ENCODE data around the gene ETV3L.

The ETV3L gene

GRCh38 chr1:157095091-157095490, 4.5 kb downstream of the ETV3L start:
- no peak for DNase-seq (ENCODE audit: low read depth)
- TF ChIP-seq CTCF (conservative IDR thresholded peaks at IDR 0.05; ENCODE audit: control insufficient read depth, insufficient read depth, low read depth, low read length) = no peak
- H3K4me3 ChIP-seq (ENCODE audit: control insufficient read depth, low read depth, low read length) = no peak overlapping the region

- DNase-seq (ENCODE audit: low read depth) = peak; percentile 65
- TF ChIP-seq CTCF (conservative IDR thresholded peaks at IDR 0.05; ENCODE audit: control insufficient read depth, insufficient read depth, low read depth, low read length) = no peak
- H3K4me3 ChIP-seq (ENCODE audit: control insufficient read depth, low read depth, low read length) = no peak overlapping the region
These were observed 6.8 kb downstream of the ETV3L start for GRCh38 chr1:157092831-157093230.

GRCh38 chr1:157091668-157092273, 7.8 kb downstream of the ETV3L start:
- TF ChIP-seq CTCF (conservative IDR thresholded peaks at IDR 0.05; ENCODE audit: control insufficient read depth, insufficient read depth, low read depth, low read length) = no peak
- no peak overlapping the region for H3K4me3 ChIP-seq (ENCODE audit: control insufficient read depth, low read depth, low read length)
- no peak for DNase-seq (ENCODE audit: low read depth)

GRCh38 chr1:157091186-157091585, 8.4 kb downstream of the ETV3L start:
- no peak for TF ChIP-seq CTCF (conservative IDR thresholded peaks at IDR 0.05; ENCODE audit: control insufficient read depth, insufficient read depth, low read depth, low read length)
- H3K4me3 ChIP-seq (ENCODE audit: control insufficient read depth, low read depth, low read length) = no peak overlapping the region
- DNase-seq (ENCODE audit: low read depth) = no peak

GRCh38 chr1:157090771-157091170, 8.8 kb downstream of the ETV3L start:
- no peak overlapping the region for H3K4me3 ChIP-seq (ENCODE audit: control insufficient read depth, low read depth, low read length)
- no peak for TF ChIP-seq CTCF (conservative IDR thresholded peaks at IDR 0.05; ENCODE audit: control insufficient read depth, insufficient read depth, low read depth, low read length)
- no peak for DNase-seq (ENCODE audit: low read depth)

GRCh38 chr1:157090196-157090647, 9.4 kb downstream of the ETV3L start:
- peak; percentile 90 for TF ChIP-seq CTCF (conservative IDR thresholded peaks at IDR 0.05; ENCODE audit: control insufficient read depth, insufficient read depth, low read depth, low read length)
- H3K4me3 ChIP-seq (ENCODE audit: control insufficient read depth, low read depth, low read length) = no peak overlapping the region
- peak; percentile 91 for DNase-seq (ENCODE audit: low read depth)

GRCh38 chr1:157089789-157090188, 9.8 kb downstream of the ETV3L start:
- TF ChIP-seq CTCF (conservative IDR thresholded peaks at IDR 0.05; ENCODE audit: control insufficient read depth, insufficient read depth, low read depth, low read length) = no peak
- no peak overlapping the region for H3K4me3 ChIP-seq (ENCODE audit: control insufficient read depth, low read depth, low read length)
- no peak for DNase-seq (ENCODE audit: low read depth)

Data from fibroblast of mammary gland (primary cell).